ENCODE results near the gene ADGRB3.

DNA sequence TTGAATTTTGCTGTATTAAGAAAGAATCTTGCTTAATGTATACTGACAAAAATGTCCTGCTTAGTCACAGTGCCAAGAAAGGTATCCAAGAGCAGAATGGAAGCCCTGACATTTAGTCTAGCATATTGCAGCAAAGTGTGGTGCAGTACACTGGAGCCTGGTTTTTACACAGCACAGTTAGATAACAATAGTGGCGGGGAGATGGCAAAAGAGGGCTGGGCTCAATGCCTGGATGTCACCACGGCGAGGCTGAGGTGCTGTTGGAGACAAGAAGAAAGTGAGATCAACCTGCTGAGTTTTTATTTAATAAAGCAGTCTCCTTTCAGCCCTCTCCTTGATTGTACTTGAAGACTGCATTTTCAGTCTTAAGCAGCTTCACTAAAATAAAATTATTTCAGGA lies 735.7 kb downstream of the ADGRB3 start:
- TF ChIP-seq, protein P1, sequence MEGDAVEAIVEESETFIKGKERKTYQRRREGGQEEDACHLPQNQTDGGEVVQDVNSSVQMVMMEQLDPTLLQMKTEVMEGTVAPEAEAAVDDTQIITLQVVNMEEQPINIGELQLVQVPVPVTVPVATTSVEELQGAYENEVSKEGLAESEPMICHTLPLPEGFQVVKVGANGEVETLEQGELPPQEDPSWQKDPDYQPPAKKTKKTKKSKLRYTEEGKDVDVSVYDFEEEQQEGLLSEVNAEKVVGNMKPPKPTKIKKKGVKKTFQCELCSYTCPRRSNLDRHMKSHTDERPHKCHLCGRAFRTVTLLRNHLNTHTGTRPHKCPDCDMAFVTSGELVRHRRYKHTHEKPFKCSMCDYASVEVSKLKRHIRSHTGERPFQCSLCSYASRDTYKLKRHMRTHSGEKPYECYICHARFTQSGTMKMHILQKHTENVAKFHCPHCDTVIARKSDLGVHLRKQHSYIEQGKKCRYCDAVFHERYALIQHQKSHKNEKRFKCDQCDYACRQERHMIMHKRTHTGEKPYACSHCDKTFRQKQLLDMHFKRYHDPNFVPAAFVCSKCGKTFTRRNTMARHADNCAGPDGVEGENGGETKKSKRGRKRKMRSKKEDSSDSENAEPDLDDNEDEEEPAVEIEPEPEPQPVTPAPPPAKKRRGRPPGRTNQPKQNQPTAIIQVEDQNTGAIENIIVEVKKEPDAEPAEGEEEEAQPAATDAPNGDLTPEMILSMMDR (IDR thresholded peaks at IDR 0.05) = no peak
- TF ChIP-seq EZH2 (IDR thresholded peaks at IDR 0.05) = no peak
- no peak for TF ChIP-seq EZH2phosphoT487 (IDR thresholded peaks at IDR 0.05)

Measured in neural progenitor cell (in vitro differentiated cells).